ENCODE results near the gene RBKS. TPM values are rescaled to one million over a fixed set of nuclear protein-coding genes. Genes with fewer than 3 reads are reported as not detected.

RBKS gene
- total and polyA plus RNA-seq, 2 of the 8 experiments (the other 6 are each of a cell fraction or from before 2014, with no cell fraction given), result 1.1 to 1.5 TPM

DNA sequence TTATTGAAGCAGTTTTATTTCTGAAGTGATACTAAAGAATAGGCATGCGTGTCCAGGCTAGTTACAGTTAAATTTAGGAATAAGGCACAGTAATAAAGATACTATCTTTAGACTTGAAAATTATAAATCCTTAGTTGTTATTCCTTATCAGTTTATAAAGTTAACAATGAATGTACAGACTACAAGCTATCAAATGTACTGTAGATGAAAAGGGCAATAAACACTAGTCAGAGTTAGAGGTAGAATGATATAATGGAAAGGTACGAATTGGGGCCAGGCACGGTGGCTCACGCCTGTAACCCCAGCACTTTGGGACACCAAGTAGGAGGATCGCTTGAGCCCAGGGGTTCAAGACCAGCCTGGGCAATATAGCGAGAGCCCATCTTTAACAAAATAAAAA, 3.9 kb downstream of the RBKS start:
- Histone ChIP-seq H2AFZ (ENCODE audit: low read length) (no peak overlapping the region), H3K23me2 (ENCODE audit: low read depth, low read length) (peaks cover 6% of the 10 kb centered on the region), H3K9ac (replicated peaks in 1 of 4; ENCODE audit: extremely low read depth in 1 of 4, low read depth in 3 of 4, low read length in 3 of 4) (no peak overlapping the region), H4K8ac (ENCODE audit: extremely low read depth, insufficient read depth, low read length) (no peak overlapping the region), H3K79me2 (ENCODE audit: control insufficient read depth in 1 of 2, insufficient read depth in 2 of 2, low read length in 2 of 2) (no peaks in the 10 kb centered on the region), H4K91ac (replicated peaks; ENCODE audit: insufficient read length, low read length) (no peak overlapping the region), H4K5ac (ENCODE audit: insufficient read length, low read depth, low read length) (no peak overlapping the region), H3K23ac (ENCODE audit: insufficient read length) (no peak overlapping the region), H3K18ac (ENCODE audit: extremely low read depth, low read length) (no peak overlapping the region), H2BK12ac (ENCODE audit: low read depth, low read length) (no peak overlapping the region), H3K79me1 (ENCODE audit: low read depth, low read length) (no peaks in the 10 kb centered on the region), H3K4ac (replicated peaks; ENCODE audit: insufficient read length, low read depth, low read length) (no peak overlapping the region), H3K4me2 (ENCODE audit: insufficient read depth in 1 of 2, low read depth in 2 of 2, low read length in 2 of 2) (no peak overlapping the region), H3K36me3 (ENCODE audit: control insufficient read depth in 2 of 4, insufficient read depth in 4 of 4, low read length in 3 of 4) (no peaks in the 10 kb centered on the region), H2BK15ac (ENCODE audit: low read length) (no peak overlapping the region), H2BK5ac (ENCODE audit: low read depth, low read length) (no peak overlapping the region), H2AK5ac (ENCODE audit: low read depth, low read length) (no peak overlapping the region), H3K14ac (ENCODE audit: insufficient read length) (no peak overlapping the region), H3K27ac (ENCODE audit: low read depth, low read length) (no peak overlapping the region), H3K4me1 (replicated peaks in 1 of 4; ENCODE audit: control insufficient read depth in 3 of 4, insufficient read depth in 4 of 4, low read length in 3 of 4) (no peaks in the 10 kb centered on the region), H3K9me3 (ENCODE audit: insufficient read depth in 2 of 2, low read depth in 1 of 2, low read length in 1 of 2) (no peaks in the 10 kb centered on the region), H3K27me3 (replicated peaks in 1 of 4; ENCODE audit: control insufficient read depth in 3 of 4, extremely low read depth in 1 of 4, insufficient read depth in 3 of 4, low read length in 3 of 4) (no peaks in the 10 kb centered on the region), H2BK120ac (replicated peaks; ENCODE audit: low read depth, low read length) (no peak overlapping the region), H2BK20ac (ENCODE audit: low read length) (no peak overlapping the region), H4K20me1 (replicated peaks in 1 of 2; ENCODE audit: control insufficient read depth in 1 of 2, insufficient read depth in 2 of 2, low read length in 2 of 2) (no peaks in the 10 kb centered on the region), H3K56ac (replicated peaks; ENCODE audit: insufficient read length, low read depth, low read length) (no peak overlapping the region), H3K4me3 (ENCODE audit: extremely low read depth in 1 of 4, insufficient read depth in 2 of 4, low read depth in 3 of 4, low read length in 4 of 4) (no peak overlapping the region)
- TF ChIP-seq MAFK (IDR thresholded peaks at IDR 0.05; ENCODE audit: low read depth, low read length) (no peak), HDAC6 (IDR thresholded peaks at IDR 0.05; ENCODE audit: low read depth, low read length) (no peak), ATF2 (IDR thresholded peaks at IDR 0.05; ENCODE audit: low read length) (no peak), SRF (IDR thresholded peaks at IDR 0.05; ENCODE audit: low read depth, low read length) (no peak)
- no peak for DNase-seq (ENCODE audit: low read depth in 1 of 2, low spot score in 2 of 2)
- CTCF ChIA-PET (ENCODE audit: partially characterized antibody), result interaction anchor here (1.0 kb wide), 1 partner anchor 203 kb away, joined by 3 read pairs; no protein-coding TSS in a partner anchor
- POLR2A ChIA-PET (ENCODE audit: partially characterized antibody), result no interaction called here
- no peak for FAIRE-seq
- 87% methylated on average over 6 of the region's 6 CpGs; no CpG with 5 or more reads in 1 of the 2 experiments for WGBS, 2 experiments (ENCODE audit: extremely low coverage in 1 of 2, insufficient coverage in 1 of 2, insufficient read length in 1 of 2, insufficient replicate concordance in 2 of 2, low coverage in 1 of 2, low lambda C conversion rate in 2 of 2, missing lambda C conversion rate in 1 of 2)

Measured in H1 (cell line).